ENCODE measurements around the gene SMIM23. TPM values are rescaled to one million over a fixed set of nuclear protein-coding genes. Genes with fewer than 3 reads are reported as not detected.
A peak's percentile ranks its signal among the peaks of the same experiment; 100 is the strongest.

Gene SMIM23
- total and polyA plus RNA-seq, 10 of the 15 experiments (the other 5 are each of a cell fraction or from before 2014, with no cell fraction given) = not detected

- BruUV-seq (replicated peaks) = no TSS peak
- no peak overlapping the region for H3K4me2 ChIP-seq (ENCODE audit: control insufficient read depth, insufficient read depth)
- no peaks in the 10 kb centered on the region for H4K20me1 ChIP-seq (ENCODE audit: control insufficient read depth, insufficient read depth)
- TF ChIP-seq KDM1A (IDR thresholded peaks at IDR 0.05; ENCODE audit: borderline replicate concordance) (no peak), NR2C2 (IDR thresholded peaks at IDR 0.05; ENCODE audit: borderline replicate concordance, control insufficient read depth, insufficient read length, low read depth) (no peak), USF1 (IDR thresholded peaks at IDR 0.05; ENCODE audit: borderline replicate concordance, extremely low read length, insufficient read depth, low read depth, low read length) (peak; percentile 35), BMI1 (IDR thresholded peaks at IDR 0.05; ENCODE audit: borderline replicate concordance) (no peak), NFYB (IDR thresholded peaks at IDR 0.05; ENCODE audit: insufficient read depth, low read depth, low read length) (peak; percentile 54; the same call in 1 of the 2 replicates)
- 42% methylated on average over 2 of the region's 2 CpGs for WGBS (ENCODE audit: insufficient coverage, insufficient replicate concordance, low lambda C conversion rate, missing lambda C conversion rate)
- H3K4me3 ChIP-seq = no peak overlapping the region
- in situ Hi-C loops (cut with MboI) (no loop called here), intact Hi-C loops (cut with micrococcal nuclease; ENCODE audit: unreplicated experiment) (no loop called here)
- no peak for DNase-seq (ENCODE audit: low read depth, low spot score)
- H3K27ac ChIP-seq (ENCODE audit: control insufficient read depth, insufficient read depth) = no peak overlapping the region
- ATAC-seq = peak; percentile 44; the same call in 2 of the 3 replicates
- H2AFZ ChIP-seq (ENCODE audit: control insufficient read depth, low read depth, low read length) = no peak overlapping the region
- H3K4me1 ChIP-seq (ENCODE audit: control insufficient read depth, insufficient read depth, low read length) = no peaks in the 10 kb centered on the region
- no peaks in the 10 kb centered on the region for H3K27me3 ChIP-seq (replicated peaks in 1 of 2; ENCODE audit: control insufficient read depth in 2 of 2, insufficient read depth in 2 of 2, low read length in 1 of 2)
- no peak for FAIRE-seq
- H3K9ac ChIP-seq (ENCODE audit: control insufficient read depth, insufficient read depth, low read length) = no peak overlapping the region
- ChIA-PET SMC1A (ENCODE audit: uncharacterized antibody, unreplicated experiment) (no interaction called here), POLR2A (no interaction called here), CTCF (no interaction called here), RAD21 (ENCODE audit: unreplicated experiment) (no interaction called here)
- H3K9me3 ChIP-seq (replicated peaks; ENCODE audit: control insufficient read depth, insufficient read depth, low read length) = no peaks in the 10 kb centered on the region
- no peaks in the 10 kb centered on the region for H3K79me2 ChIP-seq (ENCODE audit: control insufficient read depth, insufficient read depth, low read length)
- no peaks in the 10 kb centered on the region for H3K36me3 ChIP-seq (ENCODE audit: control insufficient read depth in 2 of 2, insufficient read depth in 2 of 2, low read length in 1 of 2)
These were observed 54.4 kb downstream of the SMIM23 start for GRCh38 chr5:171840066-171840465.

Other genes starting within 250 kb of the SMIM23 start
- 44.5 and 55.5 TPM in 2 replicates for gene FBXW11, start 220.8 kb downstream of the SMIM23 start, total RNA-seq (2014; rRNA removed)
- gene FBXW11, start 220.8 kb downstream of the SMIM23 start, total RNA-seq (2014; rRNA removed; fragmentation: Illumina TruSeq; extraction: Trizol) = 50.9 TPM in 2 replicates
- gene FBXW11, start 220.8 kb downstream of the SMIM23 start, total RNA-seq (2021) = 48.4 and 50.7 TPM in 2 replicates
- 61.5 and 64.7 TPM in 2 replicates for gene FBXW11, start 220.8 kb downstream of the SMIM23 start, polyA plus RNA-seq (2011; rRNA removed)
- gene FBXW11, start 220.8 kb downstream of the SMIM23 start, polyA plus RNA-seq (2014; fragmentation: Illumina TruSeq; extraction: Trizol) = 46.9 and 64.0 TPM in 2 replicates
- gene FBXW11, start 220.8 kb downstream of the SMIM23 start, polyA plus RNA-seq (2014; fragmentation: Nextera tagmentation; extraction: Ambion mirVana) = 1 to 10 TPM; 4.3 to 7.7 TPM
- gene FBXW11, start 220.8 kb downstream of the SMIM23 start, polyA plus RNA-seq (2014; rRNA removed) = 30.7 and 35.4 TPM in 2 replicates
- 10 to 100 TPM; 27.8 to 28.2 TPM for gene FBXW11, start 220.8 kb downstream of the SMIM23 start, polyA plus RNA-seq (2016; fragmentation: Nextera tagmentation; extraction: Ambion mirVana)

All from GM12878 (cell line).